Esophagus muscularis mucosa (tissue), 3 donors: Measurements from ENCODE around the gene PNMA1.

ENCODE experiments used
- CTCF ChIP-seq, 3 experiments: fragments of 200-600 bp in 2 of 3; fragments of 450-650 bp in 1 of 3; sonication (generic) in 2 of 3; IDR thresholded peaks; one replicate each; pipeline ENCODE4 v1.5.1; 2017 to 2019; ENCODE audit warnings: antibody characterized with exemption in 3 of 3, mild to moderate bottlenecking in 2 of 3, moderate library complexity in 1 of 3
- POLR2AphosphoS5 ChIP-seq, 2 donors: sonication (generic); formaldehyde crosslinking; IDR thresholded peaks; one replicate each; pipeline ENCODE4 v1.6.1; 2017; ENCODE audit warnings: antibody characterized with exemption in 2 of 2

DNA sequence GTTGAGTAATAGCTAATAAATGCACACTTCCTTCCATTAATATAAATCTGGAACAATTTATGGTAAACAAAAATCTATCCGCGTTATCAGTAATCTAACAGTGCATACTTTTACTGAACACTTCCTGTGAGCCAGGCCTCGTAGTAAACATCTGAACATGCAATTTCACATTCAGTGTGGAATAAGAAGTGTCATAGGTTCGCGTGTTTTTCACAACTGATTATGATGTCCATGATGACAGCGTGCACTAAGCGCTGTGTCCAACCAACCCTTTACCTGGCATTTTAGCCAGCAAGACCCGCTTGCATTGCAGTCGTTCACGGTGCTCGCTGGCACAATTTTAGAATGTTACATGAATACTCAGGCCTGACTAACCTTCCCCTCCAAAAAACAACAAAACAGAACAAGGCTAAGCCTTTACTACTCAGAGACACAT, 2.1 kb downstream of the PNMA1 start:
- no peak for TF ChIP-seq CTCF (IDR thresholded peaks at IDR 0.05)
- no peak for TF ChIP-seq POLR2AphosphoS5 (IDR thresholded peaks at IDR 0.05)
